Activated T-helper 17 cell treated with anti-CD3 and anti-CD28 coated beads, Interleukin-2, amount 50 U/mL, for 72 hours (primary cell): ENCODE results near the gene GFPT2. TPM values are rescaled to one million over a fixed set of nuclear protein-coding genes. Genes with fewer than 3 reads are reported as not detected.
A peak's percentile ranks its signal among the peaks of the same experiment; 100 is the strongest.

ENCODE experiments used
- ATAC-seq: fragments of 150-1000 bp; cut with Tn5 transposase; replicated peaks from 2 replicates; pipeline ENCODE4 v1.10.0; 2021; ENCODE audit warnings: mild to moderate bottlenecking, moderate library complexity
- H3K27ac Mint-ChIP-seq: one replicate; pipeline ENCODE4 v1.8.0; 2022; ENCODE audit warnings: mixed read lengths
- H3K27me3 Mint-ChIP-seq: one replicate; pipeline ENCODE4 v1.8.0; 2022; ENCODE audit warnings: mixed read lengths
- H3K36me3 Mint-ChIP-seq: one replicate; pipeline ENCODE4 v1.8.0; 2022; ENCODE audit warnings: low read depth, mild to moderate bottlenecking, mixed read lengths
- H3K4me1 Mint-ChIP-seq: one replicate; pipeline ENCODE4 v1.8.0; 2022; ENCODE audit warnings: mixed read lengths
- H3K4me3 Mint-ChIP-seq: one replicate; pipeline ENCODE4 v1.8.0; 2022; ENCODE audit warnings: mild to moderate bottlenecking, mixed read lengths
- H3K9me3 Mint-ChIP-seq: one replicate; pipeline ENCODE4 v1.8.0; 2022; ENCODE audit warnings: mixed read lengths
- total RNA-seq, 2 donors: library from RNA; stranded (reverse); gene quantifications; one replicate each; pipeline ENCODE4 v1.2.3, GENCODE V29; 2022

GFPT2 gene
- total RNA-seq, 2 donors from 2014 or later, result 0.11 to 0.37 TPM

DNA sequence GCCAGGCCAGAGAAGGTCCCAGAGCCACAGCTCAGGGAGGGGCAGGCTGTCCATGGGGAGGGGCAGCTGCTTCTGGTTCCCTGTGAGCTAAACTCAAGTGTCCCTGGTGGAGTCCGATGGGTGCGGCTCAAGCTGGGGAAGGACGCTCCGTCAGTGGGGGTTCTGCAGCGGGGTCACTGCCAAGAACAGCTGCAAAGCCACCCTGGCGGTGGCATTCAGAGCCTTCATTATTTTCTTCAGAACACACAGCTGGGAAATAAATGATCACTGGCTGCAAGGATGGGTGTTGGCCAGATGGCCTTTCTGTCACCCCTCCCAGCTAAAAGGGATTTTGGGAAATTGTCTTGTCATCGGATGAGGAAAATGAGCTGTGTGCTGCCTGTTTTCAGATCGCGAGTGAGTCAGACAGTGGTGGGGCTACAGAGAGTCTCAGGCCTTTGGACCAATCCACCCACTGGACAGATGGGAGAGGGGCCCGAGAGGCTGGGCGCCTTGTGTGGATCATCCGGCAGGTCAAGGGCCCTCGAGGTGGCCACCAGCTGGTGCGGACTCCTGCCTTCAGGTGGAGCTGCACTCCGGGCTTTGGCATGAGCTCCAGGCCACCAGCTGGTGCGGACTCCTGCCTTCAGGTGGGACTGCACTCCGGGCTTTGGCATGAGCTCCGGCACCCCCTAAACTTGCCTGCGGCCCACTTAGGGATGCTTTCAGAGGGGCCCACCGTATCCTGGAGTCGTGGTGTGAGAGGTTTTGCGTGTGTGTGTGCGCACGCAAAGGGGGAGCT lies 17.9 kb upstream of the GFPT2 start:
- Mint-ChIP-seq H3K9me3 (no peaks in the 10 kb centered on the region), H3K4me3 (no peak overlapping the region), H3K36me3 (no peaks in the 10 kb centered on the region), H3K27me3 (no peaks in the 10 kb centered on the region), H3K27ac (no peak overlapping the region), H3K4me1 (no peaks in the 10 kb centered on the region)
- no peak for ATAC-seq

DNA sequence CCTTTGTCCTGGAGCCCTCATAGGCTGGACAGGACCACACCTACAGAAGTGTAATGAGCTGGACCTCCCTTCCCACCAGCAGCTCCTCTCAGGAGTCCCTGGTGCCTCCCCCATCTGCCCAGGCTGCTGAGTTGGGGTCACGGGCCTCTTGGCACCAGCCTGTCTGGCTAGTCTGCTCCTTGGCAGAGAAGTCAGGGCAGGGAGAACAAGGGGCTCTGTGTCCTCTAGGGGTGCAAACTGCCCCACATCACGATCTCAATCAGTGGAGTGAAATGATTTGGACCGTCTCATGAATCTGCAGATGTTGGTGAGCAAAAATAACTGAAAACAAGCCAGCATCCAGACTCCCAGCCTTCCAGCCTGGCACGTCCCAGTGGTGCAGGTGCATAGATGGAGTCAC lies 14.9 kb upstream of the GFPT2 start:
- Mint-ChIP-seq H3K4me3 (no peak overlapping the region), H3K27me3 (no peaks in the 10 kb centered on the region), H3K9me3 (no peaks in the 10 kb centered on the region), H3K27ac (no peak overlapping the region), H3K36me3 (no peaks in the 10 kb centered on the region), H3K4me1 (no peaks in the 10 kb centered on the region)
- no peak for ATAC-seq

DNA sequence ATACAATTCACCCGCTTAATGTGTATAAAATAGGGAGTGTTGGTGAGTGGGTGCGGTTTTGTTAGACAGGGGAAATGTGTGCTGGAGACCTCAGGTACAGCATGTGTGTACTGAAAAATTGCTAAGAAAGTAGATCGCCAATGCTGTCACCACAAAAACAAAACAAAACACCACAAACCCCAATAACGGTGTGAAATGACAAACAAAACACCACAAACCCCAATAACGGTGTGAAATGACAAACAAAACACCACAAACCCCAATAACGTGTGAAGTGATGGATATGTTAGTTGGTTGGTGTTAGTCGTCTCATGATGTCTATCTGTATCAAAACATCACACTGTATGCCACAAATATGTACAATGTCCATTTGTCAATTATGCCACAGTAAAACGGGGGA lies 14.2 kb upstream of the GFPT2 start:
- H3K27me3 Mint-ChIP-seq, result no peaks in the 10 kb centered on the region
- H3K27ac Mint-ChIP-seq, result no peak overlapping the region
- peak; percentile 62 for ATAC-seq

DNA sequence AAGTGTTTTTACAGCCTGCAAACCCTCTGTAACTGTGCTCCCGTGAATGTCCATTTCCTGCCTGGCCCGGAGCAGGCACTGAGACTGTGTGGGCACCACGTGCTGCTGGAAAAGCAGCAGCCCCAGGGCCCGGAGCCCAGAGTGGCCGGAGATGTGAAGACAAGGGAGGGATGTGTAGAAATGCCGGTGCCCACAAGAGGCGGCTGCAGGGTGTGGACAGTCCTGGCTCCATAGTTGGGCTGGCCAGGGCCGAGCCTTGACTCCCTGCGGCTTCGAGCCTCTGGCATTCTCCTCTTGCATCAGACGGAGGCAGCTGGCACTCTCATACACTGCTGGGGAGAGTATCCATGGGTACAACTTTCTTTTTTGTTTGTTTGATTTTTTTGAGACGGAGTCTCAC lies 13.2 kb upstream of the GFPT2 start:
- H3K4me3 Mint-ChIP-seq, result no peak overlapping the region
- no peaks in the 10 kb centered on the region for H3K36me3 Mint-ChIP-seq
- no peak for ATAC-seq

More for the DNA sequence above, 14.2 kb upstream of the GFPT2 start:
- no peaks in the 10 kb centered on the region for H3K4me1 Mint-ChIP-seq
- no peaks in the 10 kb centered on the region for H3K36me3 Mint-ChIP-seq
- H3K9me3 Mint-ChIP-seq, result no peaks in the 10 kb centered on the region
- no peak overlapping the region for H3K4me3 Mint-ChIP-seq

DNA sequence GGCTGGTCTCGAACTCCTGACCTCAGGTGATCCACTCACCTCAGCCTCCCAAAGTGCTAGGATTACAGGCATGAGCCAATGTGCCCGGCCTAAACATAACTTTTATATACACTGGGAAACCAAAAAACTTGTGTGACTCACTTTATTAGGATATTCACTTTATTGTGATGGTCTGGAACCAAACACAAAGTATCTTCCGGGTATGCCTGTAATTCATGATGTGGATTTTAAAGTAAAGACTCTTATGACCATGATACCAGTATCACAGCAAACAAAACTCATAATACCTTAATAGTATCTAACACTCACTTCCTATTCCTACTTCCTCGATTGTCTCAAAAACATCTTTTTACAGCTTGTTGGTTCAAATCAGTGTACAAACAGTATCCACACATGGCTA lies 12.7 kb upstream of the GFPT2 start:
- no peaks in the 10 kb centered on the region for H3K36me3 Mint-ChIP-seq
- no peak for ATAC-seq
- H3K4me1 Mint-ChIP-seq, result no peaks in the 10 kb centered on the region
- H3K4me3 Mint-ChIP-seq, result no peak overlapping the region
- no peak overlapping the region for H3K27ac Mint-ChIP-seq
- H3K9me3 Mint-ChIP-seq, result no peaks in the 10 kb centered on the region
- no peaks in the 10 kb centered on the region for H3K27me3 Mint-ChIP-seq

More for the DNA sequence above, 13.2 kb upstream of the GFPT2 start:
- Mint-ChIP-seq H3K9me3 (no peaks in the 10 kb centered on the region), H3K4me1 (no peaks in the 10 kb centered on the region), H3K27me3 (no peaks in the 10 kb centered on the region), H3K27ac (no peak overlapping the region)

DNA sequence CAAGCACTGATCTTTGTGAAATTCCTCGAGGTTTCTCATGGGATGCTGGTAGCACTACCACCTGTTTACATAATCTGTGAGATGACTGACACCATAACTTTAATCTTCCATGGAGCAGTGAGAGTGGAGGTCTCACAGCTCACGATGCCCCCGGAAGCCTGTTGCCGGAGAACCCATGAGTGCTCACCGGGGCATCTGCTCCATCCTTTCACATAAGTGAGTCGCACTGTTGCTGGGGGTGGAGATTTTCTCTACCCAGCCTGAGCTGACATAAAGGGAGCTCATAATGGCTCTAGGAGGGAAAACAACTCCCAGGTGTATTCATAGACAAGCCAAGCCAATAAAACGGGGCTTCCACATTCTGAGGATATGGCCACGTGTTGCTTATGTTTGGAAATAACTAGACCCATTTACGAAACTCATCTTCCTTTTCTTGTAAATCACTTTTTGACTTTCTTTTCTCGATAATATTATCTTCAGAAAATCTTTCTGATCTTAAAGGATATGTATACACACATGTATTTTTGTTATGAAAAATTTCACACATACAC lies 11.2 kb upstream of the GFPT2 start:
- no peaks in the 10 kb centered on the region for H3K9me3 Mint-ChIP-seq
- ATAC-seq, result no peak
- no peak overlapping the region for H3K4me3 Mint-ChIP-seq
- no peak overlapping the region for H3K27ac Mint-ChIP-seq
- no peaks in the 10 kb centered on the region for H3K36me3 Mint-ChIP-seq
- no peaks in the 10 kb centered on the region for H3K4me1 Mint-ChIP-seq
- no peaks in the 10 kb centered on the region for H3K27me3 Mint-ChIP-seq

DNA sequence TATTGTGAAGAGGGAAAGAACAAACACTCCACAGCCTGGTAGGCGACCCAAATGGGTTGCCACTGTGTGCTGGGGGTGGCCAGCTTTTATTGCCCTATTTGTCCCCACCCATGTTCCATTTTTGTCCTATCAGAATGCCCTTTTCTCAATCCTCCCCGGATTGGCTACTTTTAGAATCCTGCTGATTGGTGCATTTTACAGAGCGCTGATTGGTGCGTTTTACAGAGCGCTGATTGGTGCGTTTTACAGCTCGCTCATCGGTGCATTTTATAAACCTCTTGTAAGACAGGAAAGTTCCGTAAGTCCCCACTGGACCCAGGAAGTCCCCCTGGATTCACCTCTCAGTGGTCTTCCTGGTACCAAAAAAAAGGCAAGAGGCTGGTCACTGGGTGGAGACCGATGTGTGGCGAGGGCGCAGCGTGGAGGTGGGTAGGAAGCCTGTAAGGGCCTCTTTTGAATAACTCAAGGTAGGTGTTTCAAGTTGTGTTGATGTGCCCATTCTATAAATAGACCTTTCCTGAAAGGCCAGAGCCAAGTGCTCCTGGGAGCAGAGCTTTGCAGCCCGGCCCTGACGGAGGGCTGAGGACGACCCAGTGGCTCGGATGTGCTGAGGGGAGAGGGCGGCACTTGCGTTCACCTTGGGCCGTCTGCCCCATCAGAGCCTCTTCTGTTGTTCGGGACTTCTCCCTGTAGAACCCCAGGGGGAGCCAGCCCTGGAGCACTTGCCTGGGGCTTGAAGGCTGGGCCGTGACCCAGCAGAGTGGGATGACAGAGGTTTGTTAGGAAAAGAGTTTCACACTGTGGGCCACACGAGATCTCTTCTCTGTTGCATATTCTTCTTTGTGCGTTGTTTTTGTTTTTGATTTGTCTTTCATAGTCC lies 7.2 kb upstream of the GFPT2 start:
- Mint-ChIP-seq H3K9me3 (no peaks in the 10 kb centered on the region), H3K27me3 (peaks cover 13% of the 10 kb centered on the region), H3K4me1 (no peaks in the 10 kb centered on the region), H3K4me3 (no peak overlapping the region), H3K36me3 (no peaks in the 10 kb centered on the region), H3K27ac (no peak overlapping the region)
- no peak for ATAC-seq

DNA sequence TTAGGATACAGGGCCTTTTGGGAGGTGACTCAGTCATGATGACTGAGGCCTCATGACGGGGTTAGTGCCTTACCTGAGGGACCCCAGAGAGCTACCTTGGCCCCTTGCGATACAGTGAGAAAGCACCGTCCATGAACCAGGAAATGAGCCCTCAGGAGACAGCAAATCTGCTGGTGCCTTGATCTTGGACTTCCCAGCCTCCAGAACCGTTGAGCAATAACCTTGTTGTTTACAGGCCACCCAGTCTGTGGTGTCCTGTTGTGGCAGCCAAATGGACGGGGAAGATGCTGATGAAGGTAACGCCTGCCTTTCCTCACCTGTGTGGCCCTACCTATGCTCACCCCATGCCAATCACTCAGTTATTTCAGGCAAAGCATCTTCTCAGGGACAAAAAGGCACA lies 5.6 kb upstream of the GFPT2 start:
- H3K27me3 Mint-ChIP-seq, result peaks cover 20% of the 10 kb centered on the region
- H3K36me3 Mint-ChIP-seq, result no peaks in the 10 kb centered on the region
- no peak for ATAC-seq

DNA sequence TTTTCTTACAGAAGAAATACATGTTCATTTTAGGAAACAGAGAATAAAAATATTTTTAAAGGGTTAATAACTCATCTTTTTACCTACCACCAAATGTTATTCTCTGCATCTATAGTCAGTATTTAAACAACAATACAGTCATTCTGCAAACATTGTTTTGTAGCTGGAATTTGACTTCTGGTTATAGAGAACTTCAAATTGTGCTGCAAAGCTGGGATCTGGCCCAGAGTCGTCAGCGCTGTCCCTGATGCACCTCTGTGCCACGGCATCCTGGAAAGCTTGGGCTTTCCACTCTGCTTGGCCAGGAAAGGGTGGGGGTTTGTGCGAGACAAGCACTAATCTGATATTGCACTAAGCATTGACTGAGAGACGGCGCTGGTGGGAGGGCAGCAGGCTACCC lies 5.0 kb upstream of the GFPT2 start:
- H3K36me3 Mint-ChIP-seq, result no peaks in the 10 kb centered on the region

More for the DNA sequence above, 5.6 kb upstream of the GFPT2 start:
- H3K9me3 Mint-ChIP-seq, result no peaks in the 10 kb centered on the region
- H3K4me1 Mint-ChIP-seq, result no peaks in the 10 kb centered on the region
- no peak overlapping the region for H3K4me3 Mint-ChIP-seq
- no peak overlapping the region for H3K27ac Mint-ChIP-seq

DNA sequence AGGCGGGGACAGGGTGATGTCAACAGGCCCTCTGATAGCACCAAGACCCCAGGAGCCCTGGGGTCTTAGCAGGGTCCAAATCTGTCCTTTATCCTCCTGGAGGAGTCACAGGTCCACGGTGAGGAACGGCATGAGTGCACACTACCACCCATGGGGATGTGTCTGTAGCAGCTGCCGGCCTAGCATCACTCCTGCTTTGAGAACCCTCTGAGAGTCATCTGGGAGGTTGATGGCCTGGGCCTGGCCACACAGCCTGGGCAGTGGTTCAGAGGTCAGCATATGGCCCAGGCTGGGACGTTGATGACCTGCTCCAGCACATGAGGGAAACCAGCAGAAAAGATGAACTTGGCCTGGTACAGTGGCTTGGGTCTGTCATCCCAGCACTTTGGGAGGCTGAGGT lies 1.8 kb upstream of the GFPT2 start:
- Mint-ChIP-seq H3K4me3 (no peak overlapping the region), H3K36me3 (no peaks in the 10 kb centered on the region), H3K27me3 (peaks cover 34% of the 10 kb centered on the region), H3K9me3 (no peaks in the 10 kb centered on the region), H3K4me1 (no peaks in the 10 kb centered on the region), H3K27ac (no peak overlapping the region)
- ATAC-seq, result no peak

More for the DNA sequence above, 5.0 kb upstream of the GFPT2 start:
- Mint-ChIP-seq H3K4me1 (no peaks in the 10 kb centered on the region), H3K27me3 (peaks cover 20% of the 10 kb centered on the region), H3K9me3 (no peaks in the 10 kb centered on the region), H3K4me3 (no peak overlapping the region), H3K27ac (no peak overlapping the region)
- no peak for ATAC-seq

DNA sequence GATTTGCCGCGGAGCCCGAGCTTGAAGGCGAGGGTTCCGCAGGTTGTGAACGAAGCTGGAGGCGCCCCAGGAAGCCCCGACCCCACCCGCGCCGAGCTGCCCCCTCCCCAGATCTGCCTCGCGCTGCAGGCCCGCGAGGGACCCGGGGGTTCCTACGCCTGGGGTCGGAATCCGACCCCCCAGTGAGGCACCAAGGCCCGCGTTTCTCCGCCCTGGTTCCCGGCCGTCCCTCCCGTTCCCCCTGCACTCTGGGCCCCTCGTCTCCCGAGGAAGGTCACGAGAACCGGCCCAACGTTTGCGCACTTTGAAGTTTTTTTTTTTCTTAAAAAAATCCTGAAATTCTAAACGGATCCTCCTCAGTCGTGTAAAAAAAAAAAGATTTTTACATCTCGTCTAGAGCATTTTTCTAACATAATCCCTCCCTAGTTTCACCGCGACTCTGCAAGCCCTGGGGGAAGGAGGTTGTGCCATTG lies 880 bp upstream of the GFPT2 start:
- ATAC-seq, result no peak
- peak overlapping the region; percentile 65 for H3K4me3 Mint-ChIP-seq
- peaks cover 34% of the 10 kb centered on the region for H3K27me3 Mint-ChIP-seq
- H3K27ac Mint-ChIP-seq, result no peak overlapping the region
- no peaks in the 10 kb centered on the region for H3K4me1 Mint-ChIP-seq
- no peaks in the 10 kb centered on the region for H3K9me3 Mint-ChIP-seq
- no peaks in the 10 kb centered on the region for H3K36me3 Mint-ChIP-seq

DNA sequence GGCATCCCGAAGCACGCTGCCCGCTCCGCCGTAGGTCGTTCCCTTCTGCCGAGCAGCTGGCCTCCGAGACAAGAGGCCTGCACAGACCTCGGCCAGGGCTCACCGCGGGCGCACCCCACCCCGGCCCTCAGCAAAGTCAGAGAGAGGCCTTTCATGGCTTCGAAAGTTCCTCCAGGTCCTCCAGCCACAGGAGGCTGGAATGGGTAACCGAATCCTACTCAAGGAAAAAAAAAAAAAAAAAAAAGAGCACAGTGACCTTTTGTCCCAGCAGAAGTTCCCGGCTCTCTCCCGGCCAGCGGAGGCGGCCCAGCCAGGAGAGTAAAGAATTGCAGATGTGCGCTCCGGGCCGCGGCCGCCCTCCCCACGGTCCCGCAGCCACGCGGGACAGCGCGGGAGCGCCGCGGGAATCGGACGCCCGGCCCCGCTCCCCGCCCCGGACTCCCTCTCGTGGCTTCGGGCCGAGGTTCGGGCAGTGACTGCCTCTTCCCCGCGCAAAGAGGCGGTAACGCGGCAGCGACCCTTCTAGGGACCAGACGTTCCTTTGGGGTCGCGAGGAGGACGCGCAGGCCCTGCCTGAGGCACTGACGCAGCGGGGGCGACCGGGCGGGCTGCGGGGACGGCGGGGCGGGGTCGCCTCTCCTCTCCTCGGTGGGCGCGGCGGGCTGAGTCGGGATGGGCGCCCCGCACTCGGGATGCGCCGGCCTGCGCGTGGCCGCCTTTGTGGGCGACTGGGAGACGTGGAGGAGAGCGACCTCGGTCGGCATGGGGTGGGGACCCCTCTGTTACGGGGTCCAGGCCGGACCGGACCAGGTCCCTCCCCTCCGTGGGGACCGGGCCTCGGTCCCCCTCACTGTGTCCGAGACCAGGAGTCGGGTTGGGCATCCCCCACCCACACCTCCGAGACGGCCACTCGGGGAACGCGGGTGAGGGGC lies 754 bp downstream of the GFPT2 start:
- Mint-ChIP-seq H3K4me3 (peak overlapping the region; percentile 31), H3K4me1 (no peaks in the 10 kb centered on the region), H3K27me3 (peaks cover 34% of the 10 kb centered on the region), H3K27ac (no peak overlapping the region), H3K36me3 (no peaks in the 10 kb centered on the region), H3K9me3 (no peaks in the 10 kb centered on the region)
- ATAC-seq, result no peak

DNA sequence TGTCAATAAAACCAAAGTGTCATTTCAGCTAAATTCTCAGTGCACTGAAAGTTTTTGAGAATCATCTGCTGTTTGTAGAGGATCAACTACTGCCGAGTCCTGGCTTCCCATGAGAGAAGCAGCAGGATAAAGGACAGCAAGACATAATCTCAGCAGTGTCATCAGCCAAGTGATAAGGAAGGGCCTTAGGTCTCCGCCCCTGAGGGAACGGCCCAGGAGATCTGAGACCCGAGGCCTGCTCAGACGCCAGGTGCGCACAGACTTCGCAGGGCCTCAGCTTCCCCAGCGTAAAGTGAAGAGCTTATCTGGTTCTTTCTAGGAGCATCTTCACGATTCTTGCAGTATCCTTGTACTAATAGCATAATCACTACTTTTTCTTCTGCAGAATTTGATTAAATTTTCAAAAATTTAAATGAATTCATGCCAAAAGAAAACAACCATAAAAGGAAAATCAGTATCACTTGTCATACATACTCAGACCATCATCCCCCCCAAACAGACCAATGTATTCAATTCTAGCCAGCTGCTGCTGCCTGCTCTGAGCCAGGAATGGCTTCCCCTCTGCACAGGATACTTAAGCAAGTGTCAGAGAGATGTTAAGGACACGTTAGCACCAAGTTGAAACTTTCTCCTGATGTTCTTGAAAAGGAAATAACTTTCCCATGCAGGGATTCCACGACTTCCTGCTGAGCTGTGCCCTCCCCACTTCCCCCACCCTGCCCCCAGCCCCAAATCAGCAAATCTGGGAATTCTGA lies 2.2 kb downstream of the GFPT2 start:
- Mint-ChIP-seq H3K9me3 (no peaks in the 10 kb centered on the region), H3K27ac (no peak overlapping the region), H3K27me3 (peaks cover 25% of the 10 kb centered on the region), H3K4me1 (no peaks in the 10 kb centered on the region), H3K36me3 (no peaks in the 10 kb centered on the region), H3K4me3 (peak overlapping the region; percentile 31)
- ATAC-seq, result no peak
